HepG2 (cell line): ENCODE results near the gene SLC22A23. TPM values are rescaled to one million over a fixed set of nuclear protein-coding genes. Genes with fewer than 3 reads are reported as not detected.

Experiments
- CCDC6 ChIP-seq: sonication (generic); formaldehyde crosslinking; IDR thresholded peaks from 2 replicates; pipeline ENCODE4 v1.8.1; 2022; ENCODE audit warnings: mild to moderate bottlenecking, missing genetic modification reagents, moderate library complexity
- ELF1 ChIP-seq: sonication (generic); formaldehyde crosslinking; IDR thresholded peaks from 2 replicates; pipeline ENCODE4 v1.4.0; 2020; ENCODE audit warnings: missing genetic modification reagents
- FOXC1 ChIP-seq: sonication (generic); formaldehyde crosslinking; IDR thresholded peaks from 2 replicates; pipeline ENCODE4 v1.8.0; 2022; ENCODE audit warnings: mild to moderate bottlenecking, missing genetic modification reagents, borderline replicate concordance
- FOXK2 ChIP-seq: fragments of 450-650 bp; IDR thresholded peaks from 2 replicates; pipeline ENCODE4 v1.6.1; 2016
- HOXD1 ChIP-seq: sonication (generic); formaldehyde crosslinking; IDR thresholded peaks from 2 replicates; pipeline ENCODE4 v1.5.0; 2020; ENCODE audit warnings: missing genetic modification reagents
- JUNB ChIP-seq: sonication (generic); formaldehyde crosslinking; IDR thresholded peaks from 2 replicates; pipeline ENCODE4 v1.8.0; 2022; ENCODE audit warnings: missing genetic modification reagents, mild to moderate bottlenecking, borderline replicate concordance
- SRY ChIP-seq: sonication (generic); formaldehyde crosslinking; IDR thresholded peaks from 2 replicates; pipeline ENCODE4 v1.8.0; 2022; ENCODE audit warnings: mild to moderate bottlenecking, missing genetic modification reagents
- TAF1 ChIP-seq: sonication (generic); formaldehyde crosslinking; IDR thresholded peaks from 2 replicates; pipeline ENCODE4 v1.4.0; 2020; ENCODE audit warnings: missing genetic modification reagents
- TBL1XR1 ChIP-seq: fragments of 150-350 bp; IDR thresholded peaks from 2 replicates; pipeline ENCODE4 v1.6.1; 2014; ENCODE audit warnings: borderline replicate concordance, low read length; ENCODE audit not compliant: partially characterized antibody
- THAP11 ChIP-seq: IDR thresholded peaks from 2 replicates; pipeline ENCODE4 v1.6.1; 2016; ENCODE audit warnings: missing biosample characterization, missing genetic modification reagents
- ZBTB42 ChIP-seq: sonication (generic); formaldehyde crosslinking; IDR thresholded peaks from 2 replicates; pipeline ENCODE4 v1.5.0; 2020; ENCODE audit warnings: mild to moderate bottlenecking, missing genetic modification reagents
- ZFP90 ChIP-seq: sonication (generic); formaldehyde crosslinking; IDR thresholded peaks from 2 replicates; pipeline ENCODE4 v1.8.0; 2022; ENCODE audit warnings: missing genetic modification reagents, mild to moderate bottlenecking, inconsistent platforms, borderline replicate concordance
- ZFYVE20 ChIP-seq: sonication (generic); formaldehyde crosslinking; IDR thresholded peaks from 2 replicates; pipeline ENCODE4 v1.8.0; 2023; ENCODE audit warnings: low read depth, mild to moderate bottlenecking, moderate library complexity, missing genetic modification reagents, borderline replicate concordance
- ZNF343 ChIP-seq: sonication (generic); formaldehyde crosslinking; IDR thresholded peaks from 2 replicates; pipeline ENCODE4 v1.4.0; 2020; ENCODE audit warnings: mild to moderate bottlenecking, missing genetic modification reagents
- ZNF350 ChIP-seq: sonication (generic); formaldehyde crosslinking; IDR thresholded peaks from 2 replicates; pipeline ENCODE4 v1.4.0; 2020; ENCODE audit warnings: mild to moderate bottlenecking, low read depth, missing genetic modification reagents, borderline replicate concordance
- ZNF720 ChIP-seq: sonication (generic); formaldehyde crosslinking; IDR thresholded peaks from 2 replicates; pipeline ENCODE4 v1.4.0; 2020; ENCODE audit warnings: missing genetic modification reagents
- ZNF768 ChIP-seq: sonication (generic); formaldehyde crosslinking; IDR thresholded peaks from 2 replicates; pipeline ENCODE4 v1.4.0; 2020; ENCODE audit warnings: missing genetic modification reagents
- ZSCAN5A ChIP-seq: sonication (generic); formaldehyde crosslinking; IDR thresholded peaks from 2 replicates; pipeline ENCODE4 v1.8.0; 2022; ENCODE audit warnings: mild to moderate bottlenecking, missing genetic modification reagents, borderline replicate concordance
- polyA plus RNA-seq, 8 experiments: library from polyadenylated mRNA; depleted of rRNA in 3 of 8; stranded (reverse) in 7 of 8; unstranded in 1 of 8; fragments of >200 nt; fragmentation: Illumina TruSeq in 4 of 8; extraction: Trizol in 4 of 8; gene quantifications; 2 replicates each; pipeline versions ENCODE4 v1.2.1 to v1.2.3, GENCODE V29; 2011 to 2016; ENCODE audit warnings: low read depth in 4 of 8, missing spikeins in 1 of 8, mixed read lengths in 1 of 8; ENCODE audit not compliant: insufficient read depth in 1 of 8
- total RNA-seq, 5 experiments: library from RNA; depleted of rRNA; stranded (reverse); fragments of >200 nt; fragmentation: Illumina TruSeq; extraction: Trizol; gene quantifications; 2 replicates each; pipeline ENCODE4 v1.2.3, GENCODE V29; 2016; ENCODE audit warnings: low read depth in 1 of 5
- TF ChIP-seq, protein P1 (sequence below): sonication (generic); formaldehyde crosslinking; IDR thresholded peaks from 2 replicates; pipeline ENCODE4 v1.5.0; 2020; ENCODE audit warnings: missing genetic modification reagents, mild to moderate bottlenecking, borderline replicate concordance
- TF ChIP-seq, protein P2 (sequence below): sonication (generic); formaldehyde crosslinking; IDR thresholded peaks from 2 replicates; pipeline ENCODE4 v1.5.0; 2020; ENCODE audit warnings: missing genetic modification reagents, mild to moderate bottlenecking, borderline replicate concordance
- TF ChIP-seq, protein P3 (sequence below): sonication (generic); formaldehyde crosslinking; IDR thresholded peaks from 2 replicates; pipeline ENCODE4 v1.4.0; 2020; ENCODE audit warnings: missing genetic modification reagents; ENCODE audit errors: not compliant biosample characterization
- TF ChIP-seq, protein P4 (sequence below): sonication (generic); formaldehyde crosslinking; IDR thresholded peaks from 2 replicates; pipeline ENCODE4 v1.4.0; 2020; ENCODE audit warnings: mild to moderate bottlenecking, missing genetic modification reagents

Gene SLC22A23
- total and polyA plus RNA-seq, 2 of the 13 experiments (the other 11 are each of a cell fraction or from before 2014, with no cell fraction given) = 11.8 to 17.5 TPM

- TF ChIP-seq ZSCAN5A (CRISPR knock-in tag) (no peak), ZFP90 (no peak), FOXC1 (CRISPR knock-in tag) (no peak), HOXD1 (no peak), SRY (CRISPR knock-in tag) (0 out of 2 replicates have a peak, but pooled peaks have one; percentile 8), ZNF720 (CRISPR knock-in tag) (no peak), THAP11 (CRISPR knock-in tag) (no peak), TBL1XR1 (no peak), ZBTB42 (no peak), ELF1 (peak; percentile 30; the same call in 1 of the 2 replicates), TAF1 (CRISPR knock-in tag) (no peak; the same call in 1 of the 2 replicates), ZFYVE20 (CRISPR knock-in tag) (no peak), FOXK2 (no peak), JUNB (CRISPR knock-in tag) (no peak), CCDC6 (CRISPR knock-in tag) (no peak), ZNF343 (CRISPR knock-in tag) (no peak; the same call in 1 of the 2 replicates), ZNF768 (CRISPR knock-in tag) (0 out of 2 replicates have a peak, but pooled peaks have one; percentile 20), ZNF350 (CRISPR knock-in tag) (0 out of 2 replicates have a peak, but pooled peaks have one; percentile 16)
- TF ChIP-seq, protein P1, sequence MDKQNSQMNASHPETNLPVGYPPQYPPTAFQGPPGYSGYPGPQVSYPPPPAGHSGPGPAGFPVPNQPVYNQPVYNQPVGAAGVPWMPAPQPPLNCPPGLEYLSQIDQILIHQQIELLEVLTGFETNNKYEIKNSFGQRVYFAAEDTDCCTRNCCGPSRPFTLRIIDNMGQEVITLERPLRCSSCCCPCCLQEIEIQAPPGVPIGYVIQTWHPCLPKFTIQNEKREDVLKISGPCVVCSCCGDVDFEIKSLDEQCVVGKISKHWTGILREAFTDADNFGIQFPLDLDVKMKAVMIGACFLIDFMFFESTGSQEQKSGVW (CRISPR knock-in tag) = no peak
- TF ChIP-seq, protein P2, sequence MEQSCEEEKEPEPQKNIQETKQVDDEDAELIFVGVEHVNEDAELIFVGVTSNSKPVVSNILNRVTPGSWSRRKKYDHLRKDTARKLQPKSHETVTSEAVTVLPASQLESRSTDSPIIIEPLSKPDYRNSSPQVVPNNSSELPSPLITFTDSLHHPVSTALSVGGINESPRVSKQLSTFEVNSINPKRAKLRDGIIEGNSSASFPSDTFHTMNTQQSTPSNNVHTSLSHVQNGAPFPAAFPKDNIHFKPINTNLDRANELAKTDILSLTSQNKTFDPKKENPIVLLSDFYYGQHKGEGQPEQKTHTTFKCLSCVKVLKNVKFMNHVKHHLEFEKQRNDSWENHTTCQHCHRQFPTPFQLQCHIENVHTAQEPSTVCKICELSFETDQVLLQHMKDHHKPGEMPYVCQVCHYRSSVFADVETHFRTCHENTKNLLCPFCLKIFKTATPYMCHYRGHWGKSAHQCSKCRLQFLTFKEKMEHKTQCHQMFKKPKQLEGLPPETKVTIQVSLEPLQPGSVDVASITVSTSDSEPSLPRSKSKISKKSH (CRISPR knock-in tag) = peak; percentile 43; the same call in 1 of the 2 replicates
- TF ChIP-seq, protein P3, sequence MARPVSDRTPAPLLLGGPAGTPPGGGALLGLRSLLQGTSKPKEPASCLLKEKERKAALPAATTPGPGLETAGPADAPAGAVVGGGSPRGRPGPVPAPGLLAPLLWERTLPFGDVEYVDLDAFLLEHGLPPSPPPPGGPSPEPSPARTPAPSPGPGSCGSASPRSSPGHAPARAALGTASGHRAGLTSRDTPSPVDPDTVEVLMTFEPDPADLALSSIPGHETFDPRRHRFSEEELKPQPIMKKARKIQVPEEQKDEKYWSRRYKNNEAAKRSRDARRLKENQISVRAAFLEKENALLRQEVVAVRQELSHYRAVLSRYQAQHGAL (CRISPR knock-in tag) = no peak
- TF ChIP-seq, protein P4, sequence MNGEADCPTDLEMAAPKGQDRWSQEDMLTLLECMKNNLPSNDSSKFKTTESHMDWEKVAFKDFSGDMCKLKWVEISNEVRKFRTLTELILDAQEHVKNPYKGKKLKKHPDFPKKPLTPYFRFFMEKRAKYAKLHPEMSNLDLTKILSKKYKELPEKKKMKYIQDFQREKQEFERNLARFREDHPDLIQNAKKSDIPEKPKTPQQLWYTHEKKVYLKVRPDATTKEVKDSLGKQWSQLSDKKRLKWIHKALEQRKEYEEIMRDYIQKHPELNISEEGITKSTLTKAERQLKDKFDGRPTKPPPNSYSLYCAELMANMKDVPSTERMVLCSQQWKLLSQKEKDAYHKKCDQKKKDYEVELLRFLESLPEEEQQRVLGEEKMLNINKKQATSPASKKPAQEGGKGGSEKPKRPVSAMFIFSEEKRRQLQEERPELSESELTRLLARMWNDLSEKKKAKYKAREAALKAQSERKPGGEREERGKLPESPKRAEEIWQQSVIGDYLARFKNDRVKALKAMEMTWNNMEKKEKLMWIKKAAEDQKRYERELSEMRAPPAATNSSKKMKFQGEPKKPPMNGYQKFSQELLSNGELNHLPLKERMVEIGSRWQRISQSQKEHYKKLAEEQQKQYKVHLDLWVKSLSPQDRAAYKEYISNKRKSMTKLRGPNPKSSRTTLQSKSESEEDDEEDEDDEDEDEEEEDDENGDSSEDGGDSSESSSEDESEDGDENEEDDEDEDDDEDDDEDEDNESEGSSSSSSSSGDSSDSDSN (CRISPR knock-in tag) = no peak
Observed at GRCh38 chr6:3259491-3259958, 197.3 kb downstream of the SLC22A23 start (continued).
